NCI-H510A (cell line): ENCODE results near the gene ACTC1.
A peak's percentile ranks its signal among the peaks of the same experiment; 100 is the strongest.

Experiments
- DNase-seq: peaks from one replicate; lab custom pipeline; 2025; lab: John Stamatoyannopoulos, UW

The ACTC1 gene

GRCh38 chr15:34757262-34757661, 38.1 kb downstream of the ACTC1 start:
- no peak for DNase-seq

- DNase-seq, result no peak
These were observed 40.0 kb downstream of the ACTC1 start for GRCh38 chr15:34755419-34755773.

DNA sequence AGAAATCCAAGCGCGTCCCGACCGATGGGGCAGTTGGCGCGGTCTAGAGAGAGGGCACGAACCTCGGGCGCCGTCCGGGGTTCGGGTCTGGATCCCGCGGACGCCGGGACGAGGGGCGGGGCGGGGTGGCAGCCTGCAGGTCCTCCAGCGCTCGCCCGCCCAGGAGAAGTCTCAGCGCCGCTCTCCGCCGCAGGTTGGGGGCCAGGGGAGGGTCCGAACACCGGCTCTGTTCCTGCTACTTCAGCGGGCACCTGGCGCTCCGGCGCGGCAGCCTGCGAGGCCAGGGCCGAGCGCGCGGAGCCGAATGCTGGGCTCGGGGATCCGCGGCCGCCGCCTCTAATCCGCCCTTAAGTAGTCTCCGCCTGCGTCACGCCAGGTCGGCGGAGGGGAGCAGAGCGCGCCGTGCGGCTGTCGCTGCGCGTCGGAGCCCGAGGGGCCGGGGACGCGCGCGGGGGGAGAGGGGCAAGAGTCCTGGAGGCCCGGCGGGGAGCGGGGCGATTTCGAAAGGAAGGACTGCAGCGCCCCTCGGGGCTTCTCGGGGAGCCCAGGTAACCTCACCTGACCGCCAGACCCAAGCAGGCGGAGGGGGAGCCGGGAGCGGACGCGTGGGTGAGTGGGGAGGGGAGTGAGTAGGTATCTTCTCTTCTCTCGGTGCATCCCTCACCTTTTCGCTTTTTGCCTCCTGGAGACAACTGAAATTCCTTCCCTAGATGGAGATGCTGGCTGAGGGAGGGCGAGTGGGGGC, 40.5 kb downstream of the ACTC1 start, which contains the start of gene GJD2:
GJD2 (minus strand) TSS at position 325 of the 745 bp plus-strand sequence. CDS start 510 bp downstream, outside the sequence.
- DNase-seq, result peak; percentile 9

DNA sequence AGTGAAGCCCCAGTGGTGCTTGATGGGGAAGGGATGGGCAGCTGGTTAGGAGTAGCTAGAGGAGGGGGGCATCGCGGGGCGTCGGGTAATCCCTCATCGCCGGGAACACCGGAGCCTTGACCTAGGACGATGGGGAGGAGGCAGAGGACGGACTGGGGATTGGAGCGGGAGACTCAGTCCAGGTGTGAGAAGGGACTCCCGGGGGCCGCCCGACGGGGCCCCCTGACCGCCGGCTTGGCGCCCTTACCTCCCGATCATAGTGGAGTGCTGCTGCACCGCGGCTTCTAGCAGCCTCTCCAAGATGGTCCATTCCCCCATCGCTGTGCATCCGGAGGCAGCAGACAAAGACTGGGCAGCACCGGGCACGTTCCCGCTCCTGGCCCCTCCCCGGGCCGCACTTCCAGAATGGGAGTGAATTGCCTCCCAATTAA, 41.2 kb downstream of the ACTC1 start:
- no peak for DNase-seq

DNA sequence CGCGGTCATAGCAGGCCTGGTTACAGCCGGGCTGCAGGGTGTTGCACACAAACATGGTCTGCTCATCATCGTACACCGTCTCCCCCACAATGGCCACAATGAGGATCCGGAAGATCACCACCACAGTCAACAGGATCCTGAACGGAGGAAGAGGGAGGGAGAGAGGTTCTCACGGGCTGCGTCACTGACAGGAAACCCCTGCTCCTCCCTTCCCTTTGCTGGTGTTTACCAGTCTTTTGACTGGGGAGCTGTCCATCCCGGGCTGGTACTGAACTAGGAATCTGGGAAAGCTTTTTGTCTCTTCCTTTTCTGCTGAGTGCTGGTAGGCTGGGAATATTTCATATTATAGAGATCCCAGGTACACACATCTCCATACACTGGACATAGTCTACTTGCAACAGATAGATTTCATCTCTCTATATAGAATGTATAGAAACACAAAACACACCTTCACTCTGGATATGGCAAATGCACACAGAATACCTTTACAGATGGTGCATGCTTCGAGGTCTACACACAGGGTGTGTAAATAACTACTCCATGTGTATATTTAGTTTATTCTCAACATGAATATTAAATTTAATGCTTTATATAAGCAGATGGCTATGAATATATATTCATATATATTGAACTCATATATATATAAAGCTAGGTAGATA, 42.0 kb downstream of the ACTC1 start:
- DNase-seq, result no peak

DNA sequence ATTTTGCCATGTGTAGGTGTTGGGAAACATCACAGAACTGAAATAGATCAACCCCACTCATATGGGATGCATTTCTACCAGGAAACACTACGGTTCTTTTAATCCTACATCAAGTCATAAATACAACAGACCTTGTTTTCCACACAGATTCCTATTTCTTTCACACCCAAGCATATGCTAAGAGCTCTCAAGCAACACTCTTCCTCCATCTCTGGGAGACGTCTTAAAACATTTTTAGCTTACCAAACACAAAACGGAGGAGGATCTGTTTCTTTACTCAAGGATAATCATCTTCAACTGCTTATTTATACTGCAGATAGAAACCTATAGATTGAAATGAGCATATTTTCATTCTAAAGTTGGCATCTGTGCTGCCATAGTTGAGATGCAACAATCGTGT, 45.7 kb downstream of the ACTC1 start:
- DNase-seq, result no peak
